ENCODE measurements around the gene TMCO6. TPM values are rescaled to one million over a fixed set of nuclear protein-coding genes. Genes with fewer than 3 reads are reported as not detected.
A peak's percentile ranks its signal among the peaks of the same experiment; 100 is the strongest.

TMCO6 gene
- total RNA-seq, 2 experiments from 2014 or later, result 26.9 to 36.8 TPM

- TF ChIP-seq EZH2phosphoT487 (IDR thresholded peaks at IDR 0.05; ENCODE audit: borderline replicate concordance, low read depth, low read length), result no peak
- no peak for TF ChIP-seq CTCF (conservative IDR thresholded peaks at IDR 0.05; ENCODE audit: low read length)
- ChIA-PET CTCF (ENCODE audit: unreplicated experiment) (no interaction called here), POLR2A (interaction anchor here (1.2 to 1.6 kb wide), 3 partner anchors 37 to 240 kb away, joined by 3 to 4 read pairs (median 3); partner anchors contain the start of gene ANKHD1)
- Histone ChIP-seq H3K9me3 (ENCODE audit: low read length) (no peaks in the 10 kb centered on the region), H3K4me1 (ENCODE audit: insufficient read depth, low read length, poor library complexity, severe bottlenecking) (peaks cover 15% of the 10 kb centered on the region), H3K4me3 (ENCODE audit: low read depth, low read length, poor library complexity, severe bottlenecking) (no peak overlapping the region), H3K4me2 (ENCODE audit: low read length) (no peak overlapping the region), H2AFZ (ENCODE audit: low read length) (no peak overlapping the region), H3K36me3 (ENCODE audit: insufficient read depth, low read length) (peaks cover 47% of the 10 kb centered on the region), H3K9me2 (ENCODE audit: insufficient read depth, low read length) (no peaks in the 10 kb centered on the region), H3K79me2 (ENCODE audit: insufficient read depth, low read depth, low read length) (peaks cover 22% of the 10 kb centered on the region; the same call in 1 of the 2 replicates), H3K27ac (ENCODE audit: low read depth, low read length, poor library complexity, severe bottlenecking) (no peak overlapping the region), H4K20me1 (ENCODE audit: insufficient read depth, low read length) (0 out of 2 replicates have a peak, but pooled peaks cover 5% of the 10 kb centered on the region)
- DNase-seq (ENCODE audit: low spot score), result no peak
- intact Hi-C loops (cut with micrococcal nuclease; ENCODE audit: unreplicated experiment), result no loop called here
- BruUV-seq (replicated peaks), result no TSS peak
Observed at GRCh38 chr5:140641716-140642115, 2.5 kb downstream of the TMCO6 start.

GRCh38 chr5:140642718-140643117, 3.5 kb downstream of the TMCO6 start:
- Histone ChIP-seq H3K4me2 (ENCODE audit: low read length) (no peak overlapping the region), H3K9me2 (ENCODE audit: insufficient read depth, low read length) (no peaks in the 10 kb centered on the region), H3K9me3 (ENCODE audit: low read length) (no peaks in the 10 kb centered on the region), H3K79me2 (ENCODE audit: insufficient read depth, low read depth, low read length) (peaks cover 27% of the 10 kb centered on the region; the same call in 1 of the 2 replicates), H3K4me3 (ENCODE audit: low read depth, low read length, poor library complexity, severe bottlenecking) (no peak overlapping the region), H3K4me1 (ENCODE audit: insufficient read depth, low read length, poor library complexity, severe bottlenecking) (peaks cover 15% of the 10 kb centered on the region), H4K20me1 (ENCODE audit: insufficient read depth, low read length) (0 out of 2 replicates have a peak, but pooled peaks cover 5% of the 10 kb centered on the region), H3K36me3 (ENCODE audit: insufficient read depth, low read length) (peaks cover 51% of the 10 kb centered on the region), H2AFZ (ENCODE audit: low read length) (no peak overlapping the region), H3K27ac (ENCODE audit: low read depth, low read length, poor library complexity, severe bottlenecking) (no peak overlapping the region)
- POLR2A ChIA-PET, result interaction anchor here (0.6 to 1.5 kb wide), 3 partner anchors 38 to 1347 kb away, joined by 3 read pairs; no protein-coding TSS in a partner anchor
- intact Hi-C loops (cut with micrococcal nuclease; ENCODE audit: unreplicated experiment), result no loop called here
- no TSS peak for BruUV-seq (replicated peaks)
- DNase-seq (ENCODE audit: low spot score), result no peak
- CTCF ChIA-PET (ENCODE audit: unreplicated experiment), result interaction anchor here (0.8 kb wide), 1 partner anchor 49 kb away, joined by 3 read pairs; the partner anchor contains the start of genes HARS1 and HARS2
- TF ChIP-seq EZH2phosphoT487 (IDR thresholded peaks at IDR 0.05; ENCODE audit: borderline replicate concordance, low read depth, low read length) (no peak), CTCF (conservative IDR thresholded peaks at IDR 0.05; ENCODE audit: low read length) (no peak)

GRCh38 chr5:140647042-140647419, 7.8 kb downstream of the TMCO6 start:
- Histone ChIP-seq H3K79me2 (ENCODE audit: insufficient read depth, low read depth, low read length) (peaks cover 30% of the 10 kb centered on the region), H3K4me2 (ENCODE audit: low read length) (peak overlapping the region; percentile 74), H4K20me1 (ENCODE audit: insufficient read depth, low read length) (0 out of 2 replicates have a peak, but pooled peaks cover 5% of the 10 kb centered on the region), H3K4me1 (ENCODE audit: insufficient read depth, low read length, poor library complexity, severe bottlenecking) (peaks cover 11% of the 10 kb centered on the region), H3K27ac (ENCODE audit: low read depth, low read length, poor library complexity, severe bottlenecking) (peak overlapping the region; percentile 47), H3K4me3 (ENCODE audit: low read depth, low read length, poor library complexity, severe bottlenecking) (peak overlapping the region; percentile 89), H3K9me3 (ENCODE audit: low read length) (no peaks in the 10 kb centered on the region), H3K36me3 (ENCODE audit: insufficient read depth, low read length) (peaks cover 71% of the 10 kb centered on the region), H2AFZ (ENCODE audit: low read length) (peak overlapping the region; percentile 66; the same call in 1 of the 2 replicates), H3K9me2 (ENCODE audit: insufficient read depth, low read length) (no peaks in the 10 kb centered on the region)
- CTCF ChIA-PET (ENCODE audit: unreplicated experiment), result interaction anchor here (0.9 to 1.0 kb wide), 2 partner anchors 8 to 473 kb away, joined by 3 read pairs; partner anchors contain the start of genes CYSTM1 and TMCO6
- no peak for DNase-seq (ENCODE audit: low spot score)
- intact Hi-C loops (cut with micrococcal nuclease; ENCODE audit: unreplicated experiment), result no loop called here
- BruUV-seq (replicated peaks), result no TSS peak
- TF ChIP-seq EZH2phosphoT487 (IDR thresholded peaks at IDR 0.05; ENCODE audit: borderline replicate concordance, low read depth, low read length) (no peak), CTCF (conservative IDR thresholded peaks at IDR 0.05; ENCODE audit: low read length) (no peak)
- POLR2A ChIA-PET, result interaction anchor here (0.6 to 1.8 kb wide), 11 partner anchors 8 to 291 kb away, joined by 3 to 9 read pairs (median 4); partner anchors contain the start of genes ANKHD1, HARS1, HARS2 and TMCO6
